Measurements from ENCODE around the gene LSAMP.

Gene LSAMP

DNA sequence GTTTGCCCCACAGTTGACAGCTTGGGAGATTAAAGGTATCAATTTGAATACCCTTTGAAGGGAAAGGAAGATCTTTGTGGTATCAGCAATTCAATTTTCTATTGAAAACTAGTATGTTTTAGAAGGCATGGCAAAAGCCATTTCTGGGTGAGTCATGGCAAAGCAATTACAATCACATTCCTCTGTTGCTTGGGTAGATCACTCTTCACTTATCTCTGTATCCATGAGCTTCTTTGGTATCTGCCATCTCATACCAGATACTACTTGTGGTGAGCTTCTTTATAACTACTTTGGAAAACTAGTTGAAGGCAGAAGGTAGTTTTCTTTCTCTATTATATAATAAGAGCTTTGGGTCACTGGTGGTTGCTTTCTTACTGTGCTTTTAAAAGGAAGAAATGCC is 28.3 kb upstream of the LSAMP start:
- TF ChIP-seq, protein P1, sequence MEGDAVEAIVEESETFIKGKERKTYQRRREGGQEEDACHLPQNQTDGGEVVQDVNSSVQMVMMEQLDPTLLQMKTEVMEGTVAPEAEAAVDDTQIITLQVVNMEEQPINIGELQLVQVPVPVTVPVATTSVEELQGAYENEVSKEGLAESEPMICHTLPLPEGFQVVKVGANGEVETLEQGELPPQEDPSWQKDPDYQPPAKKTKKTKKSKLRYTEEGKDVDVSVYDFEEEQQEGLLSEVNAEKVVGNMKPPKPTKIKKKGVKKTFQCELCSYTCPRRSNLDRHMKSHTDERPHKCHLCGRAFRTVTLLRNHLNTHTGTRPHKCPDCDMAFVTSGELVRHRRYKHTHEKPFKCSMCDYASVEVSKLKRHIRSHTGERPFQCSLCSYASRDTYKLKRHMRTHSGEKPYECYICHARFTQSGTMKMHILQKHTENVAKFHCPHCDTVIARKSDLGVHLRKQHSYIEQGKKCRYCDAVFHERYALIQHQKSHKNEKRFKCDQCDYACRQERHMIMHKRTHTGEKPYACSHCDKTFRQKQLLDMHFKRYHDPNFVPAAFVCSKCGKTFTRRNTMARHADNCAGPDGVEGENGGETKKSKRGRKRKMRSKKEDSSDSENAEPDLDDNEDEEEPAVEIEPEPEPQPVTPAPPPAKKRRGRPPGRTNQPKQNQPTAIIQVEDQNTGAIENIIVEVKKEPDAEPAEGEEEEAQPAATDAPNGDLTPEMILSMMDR (IDR thresholded peaks at IDR 0.05; ENCODE audit: insufficient read depth, low read depth, low read length, missing control alignments): no peak
- H3K4me3 ChIP-seq (ENCODE audit: low read depth, low read length): no peak overlapping the region
- no peak for DNase-seq (ENCODE audit: low read depth)

DNA sequence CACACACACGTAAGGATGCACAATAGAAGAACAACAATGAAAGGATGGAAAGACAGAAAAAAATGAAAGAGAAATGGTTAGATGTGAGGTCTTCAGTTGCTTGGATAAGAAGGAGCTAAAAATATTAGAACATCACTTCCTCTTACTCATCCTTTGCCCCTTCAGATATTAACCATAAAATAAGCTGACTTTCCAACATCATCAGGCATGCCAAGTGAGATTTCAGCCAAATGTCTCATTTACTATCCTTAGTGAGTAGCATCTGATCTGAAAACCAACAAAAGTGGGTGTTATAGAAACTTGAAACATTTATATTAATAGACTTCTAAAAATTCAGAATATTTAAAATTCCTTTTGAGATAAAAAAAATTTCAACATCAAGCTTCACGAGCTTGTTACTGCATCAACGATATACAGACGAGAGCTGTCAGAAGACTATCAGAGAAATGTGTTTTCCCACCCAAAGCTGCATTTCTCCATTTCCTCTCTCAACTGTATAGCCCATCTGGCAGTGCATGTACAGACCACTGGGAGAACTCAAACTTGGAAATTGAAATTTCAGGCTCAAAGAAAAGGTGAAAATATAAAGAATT is 25.4 kb upstream of the LSAMP start:
- no peak for DNase-seq (ENCODE audit: low read depth)
- no peak overlapping the region for H3K4me3 ChIP-seq (ENCODE audit: low read depth, low read length)
- TF ChIP-seq, protein P1 (IDR thresholded peaks at IDR 0.05; ENCODE audit: insufficient read depth, low read depth, low read length, missing control alignments): no peak

DNA sequence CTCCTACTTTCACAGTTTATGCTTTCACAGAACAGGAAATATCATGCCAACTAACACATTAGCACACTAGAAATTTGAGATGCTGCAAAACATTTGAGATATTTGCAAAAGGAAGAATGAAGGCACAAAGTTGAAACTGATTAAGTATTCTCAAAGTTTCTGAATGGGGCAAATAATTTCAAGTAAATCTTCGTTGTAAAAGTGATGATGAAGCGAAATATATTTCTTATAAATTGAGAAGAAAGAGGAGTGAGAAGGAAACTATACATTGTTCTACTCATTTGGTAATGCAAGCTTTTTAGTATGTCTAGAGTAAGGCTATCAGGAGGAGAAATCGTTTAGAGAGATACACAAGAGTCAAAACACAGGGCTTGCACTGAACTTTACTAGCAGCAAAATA is 24.3 kb upstream of the LSAMP start:
- no peak for DNase-seq (ENCODE audit: low read depth)
- no peak overlapping the region for H3K4me3 ChIP-seq (ENCODE audit: low read depth, low read length)
- TF ChIP-seq, protein P1 (IDR thresholded peaks at IDR 0.05; ENCODE audit: insufficient read depth, low read depth, low read length, missing control alignments): no peak

DNA sequence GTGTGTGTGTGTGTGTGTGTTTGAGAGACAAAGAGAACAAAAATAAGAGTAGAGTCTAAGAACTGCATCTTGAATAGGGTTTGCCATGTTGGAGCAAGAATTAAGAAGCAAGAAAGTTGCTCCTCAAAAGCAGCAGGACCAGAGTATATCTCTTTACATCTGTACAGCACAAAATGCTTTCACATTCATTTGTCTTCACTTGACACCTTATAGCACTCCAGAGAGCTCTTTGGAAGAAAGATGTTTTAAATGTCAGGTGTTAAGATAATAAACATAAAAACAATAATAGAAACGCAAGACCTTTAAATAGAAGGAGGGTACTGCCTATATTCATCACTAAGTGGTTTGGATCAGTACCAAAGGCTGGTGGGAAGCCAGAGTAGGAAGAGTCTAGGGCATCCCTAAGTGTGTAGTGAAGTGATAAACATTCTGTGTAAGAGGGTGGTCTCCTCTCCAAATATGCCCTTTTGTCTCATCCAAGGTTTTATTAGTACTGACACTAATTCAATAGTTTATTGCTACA is 19.1 kb upstream of the LSAMP start:
- TF ChIP-seq, protein P1 (IDR thresholded peaks at IDR 0.05; ENCODE audit: insufficient read depth, low read depth, low read length, missing control alignments): no peak
- no peak overlapping the region for H3K4me3 ChIP-seq (ENCODE audit: low read depth, low read length)
- no peak for DNase-seq (ENCODE audit: low read depth)

DNA sequence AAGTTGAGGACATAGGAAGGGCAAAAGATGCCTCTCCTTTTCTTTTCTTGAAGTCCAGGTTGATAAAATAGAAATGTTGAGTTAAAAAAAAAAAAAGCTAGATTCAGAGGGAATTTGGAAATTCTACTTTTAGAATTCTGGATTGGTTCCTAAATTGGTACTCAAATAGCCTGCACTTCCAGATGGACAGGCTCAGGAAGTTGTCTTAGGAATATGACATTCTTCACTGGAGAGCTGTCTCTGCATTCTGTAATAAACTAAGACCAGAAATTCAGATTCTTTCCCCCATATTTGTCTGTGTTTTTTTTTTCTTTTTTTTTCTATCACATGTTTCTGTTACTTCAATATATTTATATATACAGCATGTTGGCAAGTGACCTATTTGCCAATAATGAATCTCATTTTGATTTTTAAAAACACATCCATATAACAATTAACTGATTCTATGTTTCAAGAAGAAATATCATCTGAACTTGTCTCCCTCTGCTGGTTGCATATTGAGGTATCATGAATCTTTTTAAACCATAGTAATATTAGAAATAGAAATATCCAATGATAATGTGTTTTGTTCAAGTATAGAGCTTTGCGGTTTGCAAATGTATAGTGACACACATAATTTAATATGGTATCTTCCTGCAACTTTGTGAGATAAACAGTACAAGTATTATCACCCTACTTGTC is 8.5 kb upstream of the LSAMP start:
- TF ChIP-seq, protein P1 (IDR thresholded peaks at IDR 0.05; ENCODE audit: insufficient read depth, low read depth, low read length, missing control alignments): no peak
- H3K4me3 ChIP-seq (ENCODE audit: low read depth, low read length): no peak overlapping the region
- no peak for DNase-seq (ENCODE audit: low read depth)

DNA sequence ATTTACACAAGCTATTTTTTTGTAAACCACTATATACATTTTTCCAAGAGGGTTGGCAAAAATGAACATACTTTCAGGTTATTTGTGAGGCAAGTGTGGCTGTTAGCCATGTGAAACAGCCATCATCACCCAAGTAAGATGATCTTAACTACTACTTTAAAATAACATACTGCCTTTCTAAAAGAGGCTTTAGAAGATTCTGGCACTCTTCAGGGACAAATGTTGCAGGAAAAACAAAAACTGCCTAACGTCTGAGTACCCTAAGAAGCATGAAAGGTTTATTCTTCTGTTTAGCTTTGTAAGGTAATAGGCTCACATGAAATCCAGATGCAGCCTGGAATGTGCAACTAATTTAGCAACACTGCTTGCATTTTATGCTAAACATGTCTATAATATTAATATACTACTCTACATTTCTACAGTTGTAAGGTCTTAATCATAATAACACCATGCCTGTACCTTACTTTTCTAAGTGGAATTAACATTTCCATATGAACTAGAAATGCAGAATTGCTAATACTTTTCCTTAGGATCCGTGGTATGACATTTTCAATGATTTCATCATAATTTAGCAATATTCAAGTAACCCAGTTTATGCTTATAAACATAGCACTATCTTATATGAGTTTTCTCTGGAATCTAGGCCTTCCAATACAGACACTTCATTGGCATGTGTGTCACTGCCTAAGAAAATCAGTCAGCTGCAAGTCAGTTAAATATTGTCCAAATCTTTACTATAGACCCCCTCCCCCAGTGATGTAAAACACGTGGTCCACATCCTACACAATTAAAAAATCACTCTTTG is 4.5 kb upstream of the LSAMP start:
- no peak for DNase-seq (ENCODE audit: low read depth)
- no peak overlapping the region for H3K4me3 ChIP-seq (ENCODE audit: low read depth, low read length)
- TF ChIP-seq, protein P1 (IDR thresholded peaks at IDR 0.05; ENCODE audit: insufficient read depth, low read depth, low read length, missing control alignments): no peak
